Mesenchymal stem cell (in vitro differentiated cells and primary cell): ENCODE results near the gene OPN5.

Experiments
- DNase-seq: peaks from one replicate; pipeline ENCODE4 v3.0.0-alpha.2; 2013
- H2AFZ ChIP-seq: one replicate; pipeline ENCODE4 v1.6.1; 2013; ENCODE audit warnings: low read depth, mild to moderate bottlenecking, control low read depth, inconsistent platforms, low read length, moderate library complexity
- H2AK5ac ChIP-seq: 2 replicates; pipeline ENCODE4 v1.6.1; 2013; ENCODE audit warnings: low read length, moderate library complexity, mild to moderate bottlenecking, inconsistent platforms; ENCODE audit not compliant: severe bottlenecking
- H2BK120ac ChIP-seq: one replicate; pipeline ENCODE4 v1.6.1; 2013; ENCODE audit warnings: low read depth, mild to moderate bottlenecking, inconsistent platforms, low read length, moderate library complexity
- H2BK12ac ChIP-seq, 2 experiments: one replicate each; pipeline ENCODE4 v1.6.1; 2013; ENCODE audit warnings: inconsistent platforms in 2 of 2, low read length in 2 of 2, mild to moderate bottlenecking in 2 of 2, moderate library complexity in 2 of 2, control low read depth in 1 of 2
- H2BK15ac ChIP-seq: one replicate; pipeline ENCODE4 v1.6.1; 2013; ENCODE audit warnings: mild to moderate bottlenecking, low read depth, inconsistent platforms; ENCODE audit not compliant: poor library complexity, severe bottlenecking
- H2BK5ac ChIP-seq: 2 replicates; pipeline ENCODE4 v1.6.1; 2013; ENCODE audit warnings: low read depth, mild to moderate bottlenecking, low read length, control low read depth, inconsistent platforms; ENCODE audit not compliant: poor library complexity, severe bottlenecking
- H3K14ac ChIP-seq, 2 experiments: one replicate each; pipeline ENCODE4 v1.6.1; 2013; ENCODE audit warnings: inconsistent platforms in 2 of 2, low read length in 2 of 2, control low read depth in 1 of 2, mild to moderate bottlenecking in 1 of 2, moderate library complexity in 1 of 2
- H3K18ac ChIP-seq, 2 experiments: one replicate each; pipeline ENCODE4 v1.6.1; 2013; ENCODE audit warnings: inconsistent platforms in 2 of 2, low read length in 2 of 2, control low read depth in 1 of 2, low read depth in 1 of 2, mild to moderate bottlenecking in 1 of 2
- H3K23ac ChIP-seq, 2 experiments: one replicate each; pipeline ENCODE4 v1.6.1; 2013; ENCODE audit warnings: inconsistent platforms in 2 of 2, low read length in 2 of 2, mild to moderate bottlenecking in 2 of 2, moderate library complexity in 2 of 2, control low read depth in 1 of 2
- H3K27ac ChIP-seq: 2 replicates; pipeline ENCODE4 v1.5.1; 2013; ENCODE audit warnings: mild to moderate bottlenecking, moderate library complexity, low read length, control low read depth, inconsistent platforms; ENCODE audit not compliant: poor library complexity, severe bottlenecking
- H3K27me3 ChIP-seq, 2 experiments: 2 replicates each; pipeline versions ENCODE4 v1.6.1 to v1.7.0; 2013; ENCODE audit warnings: low read length in 2 of 2, mild to moderate bottlenecking in 2 of 2, moderate library complexity in 2 of 2, control low read depth in 1 of 2, inconsistent platforms in 1 of 2; ENCODE audit not compliant: control insufficient read depth in 1 of 2, insufficient read depth in 1 of 2
- H3K36me3 ChIP-seq, 2 experiments: 2 replicates each; pipeline versions ENCODE4 v1.6.1 to v1.7.0; 2013; ENCODE audit warnings: low read length in 2 of 2, control low read depth in 1 of 2, inconsistent platforms in 1 of 2, low read depth in 1 of 2, mild to moderate bottlenecking in 1 of 2; ENCODE audit not compliant: insufficient read depth in 2 of 2, control insufficient read depth in 1 of 2
- H3K4ac ChIP-seq, 2 experiments: one replicate each; pipeline ENCODE4 v1.6.1; 2013; ENCODE audit warnings: inconsistent platforms in 2 of 2, low read length in 2 of 2, mild to moderate bottlenecking in 2 of 2, moderate library complexity in 2 of 2, control low read depth in 1 of 2, low read depth in 1 of 2
- H3K4me1 ChIP-seq: 2 replicates; pipeline ENCODE4 v1.6.1; 2013; ENCODE audit warnings: low read depth, low read length, control low read depth; ENCODE audit not compliant: control insufficient read depth, insufficient read depth
- H3K4me2 ChIP-seq: 2 replicates; pipeline ENCODE4 v1.6.1; 2013; ENCODE audit warnings: low read length, mild to moderate bottlenecking, inconsistent platforms; ENCODE audit not compliant: poor library complexity, severe bottlenecking
- H3K4me3 ChIP-seq, 2 experiments: 2 replicates each; pipeline versions ENCODE4 v1.5.1 to v1.7.0; 2013; ENCODE audit warnings: low read length in 2 of 2, mild to moderate bottlenecking in 2 of 2, control low read depth in 1 of 2, low read depth in 1 of 2; ENCODE audit not compliant: insufficient read depth in 1 of 2
- H3K79me1 ChIP-seq: replicated peaks from 2 replicates; pipeline ENCODE4 v1.6.1; 2013; ENCODE audit warnings: mild to moderate bottlenecking, control low read depth, low read length, inconsistent platforms; ENCODE audit not compliant: poor library complexity, severe bottlenecking
- H3K9ac ChIP-seq: 2 replicates; pipeline ENCODE4 v1.7.0; 2013; ENCODE audit warnings: mild to moderate bottlenecking, low read length, moderate library complexity
- H3K9me3 ChIP-seq: 2 replicates; pipeline ENCODE4 v1.7.0; 2013; ENCODE audit warnings: mild to moderate bottlenecking, low read length; ENCODE audit not compliant: control insufficient read depth
- H4K8ac ChIP-seq: one replicate; pipeline ENCODE4 v1.6.1; 2013; ENCODE audit warnings: inconsistent platforms, mild to moderate bottlenecking, low read length, moderate library complexity
- H4K91ac ChIP-seq: one replicate; pipeline ENCODE4 v1.6.1; 2013; ENCODE audit warnings: mild to moderate bottlenecking, low read length, inconsistent platforms
- WGBS: methylation state at CpG from one replicate; pipeline ENCODE4 v1.1.7; 2013; ENCODE audit warnings: mixed read lengths; 5-methylcytosine and 5-hydroxymethylcytosine counted together

The OPN5 gene

GRCh38 chr6:47769982-47770381, 11.8 kb upstream of the OPN5 start:
- no peak overlapping the region for H3K4me2 ChIP-seq
- no peak overlapping the region for H4K8ac ChIP-seq
- H3K79me1 ChIP-seq, result no peaks in the 10 kb centered on the region
- no peak overlapping the region for H2BK5ac ChIP-seq
- DNase-seq, result no peak
- no peak overlapping the region for H3K27ac ChIP-seq
- no peak overlapping the region for H2AK5ac ChIP-seq
- no peak overlapping the region for H3K14ac ChIP-seq
- H3K4me1 ChIP-seq, result no peaks in the 10 kb centered on the region
- no peak overlapping the region for H4K91ac ChIP-seq
- no peak overlapping the region for H3K23ac ChIP-seq
- H3K4ac ChIP-seq, result no peak overlapping the region
- H2AFZ ChIP-seq, result no peak overlapping the region
- H3K9ac ChIP-seq, result no peak overlapping the region
- no peak overlapping the region for H2BK120ac ChIP-seq
- no peak overlapping the region for H2BK12ac ChIP-seq
- H3K18ac ChIP-seq, result no peak overlapping the region
- H3K36me3 ChIP-seq, result no peaks in the 10 kb centered on the region
- no peaks in the 10 kb centered on the region for H3K27me3 ChIP-seq
- H2BK15ac ChIP-seq, result no peak overlapping the region
- H3K4me3 ChIP-seq, result no peak overlapping the region
- peaks cover 4% of the 10 kb centered on the region for H3K9me3 ChIP-seq

GRCh38 chr6:47772359-47772758, 9.5 kb upstream of the OPN5 start:
- Histone ChIP-seq H2AFZ (no peak overlapping the region), H3K79me1 (no peaks in the 10 kb centered on the region), H2AK5ac (no peak overlapping the region), H2BK15ac (no peak overlapping the region), H4K91ac (no peak overlapping the region), H2BK5ac (no peak overlapping the region), H3K4me2 (no peak overlapping the region), H3K23ac (no peak overlapping the region), H3K9me3 (no peaks in the 10 kb centered on the region), H3K14ac (no peak overlapping the region), H2BK120ac (no peak overlapping the region), H3K4ac (no peak overlapping the region), H3K27ac (no peak overlapping the region), H2BK12ac (no peak overlapping the region), H3K4me3 (no peak overlapping the region), H3K9ac (no peak overlapping the region), H3K4me1 (no peaks in the 10 kb centered on the region), H4K8ac (no peak overlapping the region), H3K27me3 (no peaks in the 10 kb centered on the region), H3K36me3 (no peaks in the 10 kb centered on the region), H3K18ac (no peak overlapping the region)
- 98% methylated on average over 2 of the region's 2 CpGs for WGBS
- DNase-seq, result no peak

- H2BK12ac ChIP-seq, result no peak overlapping the region
- no peak overlapping the region for H2BK120ac ChIP-seq
- H3K4me1 ChIP-seq, result no peaks in the 10 kb centered on the region
- no peak overlapping the region for H4K8ac ChIP-seq
- H2BK5ac ChIP-seq, result no peak overlapping the region
- no peak overlapping the region for H2AK5ac ChIP-seq
- H3K79me1 ChIP-seq, result no peaks in the 10 kb centered on the region
- H3K23ac ChIP-seq, result no peak overlapping the region
- no peak overlapping the region for H3K4ac ChIP-seq
- no peak overlapping the region for H3K4me3 ChIP-seq
- no peak overlapping the region for H3K4me2 ChIP-seq
- no peaks in the 10 kb centered on the region for H3K36me3 ChIP-seq
- H3K9ac ChIP-seq, result no peak overlapping the region
- WGBS, result 92% methylated on average over 4 of the region's 5 CpGs
- no peak overlapping the region for H3K27ac ChIP-seq
- H3K14ac ChIP-seq, result no peak overlapping the region
- H3K18ac ChIP-seq, result no peak overlapping the region
- H3K9me3 ChIP-seq, result no peaks in the 10 kb centered on the region
- no peak overlapping the region for H2BK15ac ChIP-seq
- no peak overlapping the region for H2AFZ ChIP-seq
- no peak for DNase-seq
- no peak overlapping the region for H4K91ac ChIP-seq
- no peaks in the 10 kb centered on the region for H3K27me3 ChIP-seq
These were observed 8.8 kb upstream of the OPN5 start for GRCh38 chr6:47773005-47773404.

GRCh38 chr6:47780510-47781356, 1.1 kb upstream of the OPN5 start:
- no peak overlapping the region for H4K91ac ChIP-seq
- peak overlapping the region; percentile 59 for H3K9ac ChIP-seq
- peak overlapping the region in 1 of 2 experiments; percentile 26 for H3K4me3 ChIP-seq
- no peak overlapping the region for H3K4ac ChIP-seq
- H3K4me2 ChIP-seq, result peak overlapping the region; percentile 17
- no peak overlapping the region for H3K18ac ChIP-seq
- H4K8ac ChIP-seq, result no peak overlapping the region
- H3K27me3 ChIP-seq, result peaks cover 0 to 1% of the 10 kb centered on the region in 2 experiments
- H2BK15ac ChIP-seq, result no peak overlapping the region
- no peaks in the 10 kb centered on the region for H3K36me3 ChIP-seq
- H2BK120ac ChIP-seq, result no peak overlapping the region
- no peak overlapping the region for H3K27ac ChIP-seq
- no peaks in the 10 kb centered on the region for H3K79me1 ChIP-seq
- WGBS, result 4% methylated on average over 5 of the region's 6 CpGs
- no peak overlapping the region for H3K23ac ChIP-seq
- H2BK5ac ChIP-seq, result no peak overlapping the region
- H2BK12ac ChIP-seq, result peak overlapping the region; percentile 11 to 63
- H3K14ac ChIP-seq, result no peak overlapping the region
- H3K4me1 ChIP-seq, result peaks cover 2% of the 10 kb centered on the region
- no peaks in the 10 kb centered on the region for H3K9me3 ChIP-seq
- H2AFZ ChIP-seq, result peak overlapping the region; percentile 20
- H2AK5ac ChIP-seq, result no peak overlapping the region
- DNase-seq, result peak; percentile 76
